GM19324 (cell line): ENCODE measurements around the gene GMPPA.

Experiments used
- ATAC-seq: cut with Tn5 transposase; IDR thresholded peaks from one replicate; pipeline ENCODE4 v1.9.1; 2021; ENCODE audit warnings: mild to moderate bottlenecking, moderate library complexity; ENCODE audit not compliant: unreplicated experiment, low FRiP score

GMPPA gene

DNA sequence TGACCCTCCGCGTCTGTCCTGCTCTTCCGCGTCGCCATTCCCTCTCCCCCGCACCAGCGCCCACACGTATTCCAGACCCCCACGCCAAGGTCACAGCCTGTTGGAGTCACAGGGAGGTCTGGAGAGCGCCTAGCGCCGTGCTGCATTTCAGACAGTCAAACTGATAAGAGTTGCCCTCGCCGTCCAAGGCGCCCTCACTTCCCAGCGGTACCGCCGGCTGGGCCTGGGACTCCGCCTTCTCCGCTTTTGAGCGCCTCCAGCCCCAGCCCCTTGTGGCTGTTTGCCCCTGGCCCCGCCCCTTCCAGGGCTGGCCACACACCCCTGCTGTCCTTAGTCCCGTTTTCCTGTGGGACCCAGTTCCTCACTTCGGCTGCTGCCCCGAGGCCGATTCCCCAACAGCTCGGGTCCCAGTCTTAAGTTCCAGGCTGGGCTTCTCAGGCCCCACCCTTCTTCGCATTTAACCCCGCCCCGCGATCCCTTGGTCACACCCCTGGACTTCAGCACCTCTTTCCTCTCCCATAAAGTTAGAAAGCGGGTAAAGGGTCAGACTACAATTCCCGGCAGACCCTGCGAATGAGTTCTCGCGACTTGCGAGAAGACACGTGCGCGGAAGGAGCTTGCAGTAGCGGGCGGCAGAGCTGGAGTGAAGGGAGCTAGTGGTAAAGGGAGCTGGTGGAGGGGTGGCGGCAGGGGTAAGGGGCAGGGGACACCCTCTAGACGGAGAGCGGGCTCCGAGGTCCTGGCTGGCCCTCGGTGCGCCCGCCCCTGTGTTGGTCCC lies at the start of gene GMPPA:
Gene GMPPA (plus strand): TSS at position 612 of the 778 bp plus-strand sequence. CDS start 1,085 bp downstream, outside the sequence.
- peak; percentile 94 for ATAC-seq

GRCh38 chr2:219449609-219450008 lies 49.1 kb upstream of the GMPPA start:
- ATAC-seq, result no peak

GRCh38 chr2:219451661-219452360 lies 46.9 kb upstream of the GMPPA start:
- ATAC-seq, result no peak

DNA sequence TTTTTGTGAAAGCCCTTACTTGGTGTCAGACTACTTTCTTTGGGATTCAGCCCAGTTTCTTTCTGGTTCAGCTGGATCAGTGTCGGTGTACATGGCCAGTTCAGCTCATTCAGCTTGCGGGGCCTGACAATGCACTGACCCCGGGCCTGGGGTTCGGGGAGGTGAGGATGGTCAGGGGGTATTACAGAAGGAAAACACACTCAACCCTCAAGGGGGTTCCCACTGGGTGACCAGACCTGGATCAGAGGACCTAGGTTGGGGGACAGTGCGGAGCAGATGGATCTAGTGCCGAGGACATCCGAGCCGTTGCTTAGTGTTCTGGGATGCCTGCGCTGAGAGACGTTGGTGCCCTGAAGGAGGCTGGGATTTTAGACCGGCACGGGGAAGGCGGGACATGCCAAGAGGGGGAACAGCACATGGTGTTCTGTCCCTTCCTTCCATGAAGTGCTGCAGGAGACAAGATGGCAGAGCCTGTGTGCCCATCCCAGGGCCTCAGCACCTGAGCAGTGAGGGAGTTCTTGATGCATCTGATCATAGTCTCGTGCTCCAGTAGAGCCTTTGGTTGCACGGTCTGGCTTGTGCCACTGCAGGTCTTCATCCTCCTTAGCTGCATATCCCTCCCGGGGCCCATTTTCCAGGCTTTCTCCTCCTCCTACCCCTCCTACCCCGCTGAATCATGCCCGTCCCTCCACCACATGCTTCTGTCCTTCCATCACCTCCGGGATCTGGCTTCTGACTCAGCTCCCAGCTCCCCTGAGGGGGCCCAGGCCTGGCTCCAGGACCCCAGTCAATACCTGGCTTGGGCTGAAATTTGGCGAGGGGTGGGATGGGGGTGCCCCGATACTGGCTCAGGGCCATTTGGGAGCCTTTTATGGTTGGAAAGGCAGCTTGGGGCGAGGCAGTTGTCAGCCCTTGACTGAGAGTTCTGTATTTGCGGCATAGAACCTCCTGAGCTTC lies 46.1 kb upstream of the GMPPA start:
- ATAC-seq, result no peak

GRCh38 chr2:219453671-219454590 lies 44.8 kb upstream of the GMPPA start:
- ATAC-seq, result no peak

DNA sequence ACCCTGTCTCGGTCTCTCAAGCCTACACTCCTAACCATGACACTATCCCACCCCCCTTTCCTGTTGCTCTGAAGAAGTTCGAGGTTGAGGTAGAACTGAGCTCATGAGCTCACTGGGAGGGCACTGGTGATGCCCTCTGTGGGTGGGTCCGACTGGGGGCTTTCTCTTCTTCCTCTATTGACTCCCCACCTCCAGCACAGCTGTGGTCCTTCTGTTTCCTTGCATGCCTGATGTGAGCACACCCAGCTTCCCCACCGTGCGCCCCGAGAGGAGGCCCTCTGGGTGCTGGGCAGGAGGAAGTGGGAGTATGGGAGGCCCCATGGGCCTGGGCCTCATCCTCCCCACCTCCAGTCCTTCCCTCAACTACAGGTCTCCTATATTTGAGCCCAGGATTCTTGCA lies 43.1 kb upstream of the GMPPA start:
- ATAC-seq, result no peak

DNA sequence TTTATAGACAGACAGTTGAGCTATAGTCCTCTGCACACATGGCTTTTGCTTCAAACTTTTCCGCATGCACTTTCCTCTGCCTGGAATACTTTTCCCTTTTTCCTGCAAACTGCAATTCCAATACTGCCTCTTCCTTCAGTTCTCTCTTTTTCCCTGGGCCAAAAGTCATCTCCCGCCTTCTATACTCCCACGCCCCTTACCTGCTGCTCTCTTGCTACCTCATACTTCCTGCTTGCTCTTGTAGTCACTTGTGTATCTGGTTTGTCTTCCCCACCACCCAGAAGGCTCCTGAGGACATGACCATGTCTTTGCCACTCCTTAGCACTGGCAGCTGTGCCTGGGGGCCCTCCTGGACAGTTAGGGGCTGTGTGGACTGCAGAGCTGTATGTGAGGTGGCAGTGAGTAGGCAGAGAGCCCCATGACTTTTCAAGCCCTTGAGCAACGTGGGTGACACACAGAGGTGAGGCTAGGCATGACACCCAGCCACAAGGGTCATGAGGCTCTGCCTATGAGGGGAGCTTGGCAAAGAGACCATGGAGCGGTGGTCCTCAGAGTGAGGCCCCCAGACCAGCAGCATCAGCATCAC lies 40.8 kb upstream of the GMPPA start:
- ATAC-seq, result peak; percentile 49

DNA sequence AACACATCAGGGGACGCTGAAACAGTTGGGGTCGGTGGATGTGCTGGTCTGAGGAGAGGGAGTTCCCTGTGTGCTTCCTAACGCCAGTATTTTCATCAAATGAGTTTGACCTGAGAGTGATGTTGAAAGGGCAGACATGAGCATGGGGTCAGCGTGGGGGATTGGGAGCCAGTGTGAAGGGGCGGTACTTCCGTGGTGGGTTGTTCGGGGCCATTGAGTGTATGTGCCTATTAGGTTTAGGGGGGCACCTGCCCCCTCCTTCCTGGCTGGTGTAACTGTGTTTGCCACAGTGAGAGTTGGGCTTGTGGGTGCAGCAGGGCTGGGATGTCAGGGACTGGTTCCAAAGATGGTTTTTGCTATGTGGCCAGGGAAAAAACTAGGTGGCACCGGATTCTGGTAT lies 39.7 kb upstream of the GMPPA start:
- no peak for ATAC-seq

- ATAC-seq, result no peak
These were observed 39.0 kb upstream of the GMPPA start for GRCh38 chr2:219459460-219460311.

GRCh38 chr2:219460424-219460926 lies 38.2 kb upstream of the GMPPA start:
- no peak for ATAC-seq

- ATAC-seq, result no peak
These were observed 37.6 kb upstream of the GMPPA start for GRCh38 chr2:219461047-219461514.

- ATAC-seq, result no peak
These were observed 37.0 kb upstream of the GMPPA start for GRCh38 chr2:219461669-219462068.

GRCh38 chr2:219462349-219462748 lies 36.3 kb upstream of the GMPPA start:
- ATAC-seq, result no peak

DNA sequence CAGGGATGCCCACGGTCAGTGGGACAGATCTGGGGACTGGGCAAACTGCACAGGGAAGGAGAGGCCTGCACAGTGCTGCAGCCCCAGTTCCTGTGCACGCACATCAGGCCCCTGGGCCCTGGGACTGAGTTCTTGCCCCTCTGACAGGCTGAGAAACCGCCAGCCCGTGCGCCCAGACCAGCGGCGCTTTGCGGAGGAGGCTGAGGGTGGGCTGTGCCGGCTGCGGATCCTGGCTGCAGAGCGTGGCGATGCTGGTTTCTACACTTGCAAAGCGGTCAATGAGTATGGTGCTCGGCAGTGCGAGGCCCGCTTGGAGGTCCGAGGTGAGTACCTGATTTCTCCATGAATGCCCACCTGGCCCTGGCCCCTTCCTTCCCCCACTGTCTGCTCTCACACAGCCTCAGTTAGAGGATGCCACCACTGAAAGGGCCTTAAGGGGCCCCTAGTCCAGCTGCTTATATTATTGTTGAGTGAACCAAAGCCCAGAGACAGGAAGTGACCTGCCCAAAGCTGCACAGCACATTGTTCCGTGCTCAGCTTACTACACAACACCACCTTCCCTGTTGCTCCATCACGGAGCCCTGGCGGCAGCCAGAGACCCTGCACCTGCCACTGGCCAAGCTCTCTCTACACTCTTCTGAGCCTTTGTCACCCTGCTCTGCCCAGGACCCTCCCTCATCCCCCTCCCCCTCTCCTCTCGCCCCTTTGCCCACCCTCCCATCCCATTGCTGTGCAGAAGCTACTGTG lies 34.2 kb upstream of the GMPPA start:
- ATAC-seq, result no peak

GRCh38 chr2:219465659-219466561 lies 32.8 kb upstream of the GMPPA start:
- ATAC-seq, result no peak
